ENCODE results near the gene WWC1. TPM values are rescaled to one million over a fixed set of nuclear protein-coding genes. Genes with fewer than 3 reads are reported as not detected.

Gene WWC1
- total RNA-seq, 1 donor from 2014 or later = 32.8 TPM

DNA sequence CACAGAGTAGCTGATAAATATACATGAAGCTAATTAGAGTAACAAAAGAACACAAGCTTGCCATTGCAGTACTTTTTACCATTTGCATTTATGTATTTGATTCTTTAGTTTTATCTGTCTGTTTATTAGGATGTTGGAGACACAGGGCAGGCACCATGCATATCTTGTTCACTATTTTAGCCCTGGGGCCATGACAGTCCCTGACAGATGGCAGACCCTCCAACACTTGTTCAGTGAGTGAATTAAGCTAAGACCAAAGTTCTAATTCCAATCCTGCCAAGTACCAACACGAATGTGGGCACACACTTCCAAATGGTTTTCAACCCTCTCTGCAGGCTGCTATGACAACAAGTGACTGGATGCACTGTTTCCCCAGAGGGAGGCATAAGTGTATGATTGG, 182.9 kb downstream of the WWC1 start:
- Mint-ChIP-seq H3K27me3 (ENCODE audit: low read depth) (no peaks in the 10 kb centered on the region), H3K9me3 (no peaks in the 10 kb centered on the region), H3K36me3 (peaks cover 7% of the 10 kb centered on the region), H3K4me3 (no peak overlapping the region), H3K4me1 (peaks cover 14% of the 10 kb centered on the region), H3K27ac (no peak overlapping the region)
- no peak for DNase-seq (ENCODE audit: low spot score in 2 of 2, unreplicated experiment in 2 of 2)
- TF ChIP-seq, protein P1, sequence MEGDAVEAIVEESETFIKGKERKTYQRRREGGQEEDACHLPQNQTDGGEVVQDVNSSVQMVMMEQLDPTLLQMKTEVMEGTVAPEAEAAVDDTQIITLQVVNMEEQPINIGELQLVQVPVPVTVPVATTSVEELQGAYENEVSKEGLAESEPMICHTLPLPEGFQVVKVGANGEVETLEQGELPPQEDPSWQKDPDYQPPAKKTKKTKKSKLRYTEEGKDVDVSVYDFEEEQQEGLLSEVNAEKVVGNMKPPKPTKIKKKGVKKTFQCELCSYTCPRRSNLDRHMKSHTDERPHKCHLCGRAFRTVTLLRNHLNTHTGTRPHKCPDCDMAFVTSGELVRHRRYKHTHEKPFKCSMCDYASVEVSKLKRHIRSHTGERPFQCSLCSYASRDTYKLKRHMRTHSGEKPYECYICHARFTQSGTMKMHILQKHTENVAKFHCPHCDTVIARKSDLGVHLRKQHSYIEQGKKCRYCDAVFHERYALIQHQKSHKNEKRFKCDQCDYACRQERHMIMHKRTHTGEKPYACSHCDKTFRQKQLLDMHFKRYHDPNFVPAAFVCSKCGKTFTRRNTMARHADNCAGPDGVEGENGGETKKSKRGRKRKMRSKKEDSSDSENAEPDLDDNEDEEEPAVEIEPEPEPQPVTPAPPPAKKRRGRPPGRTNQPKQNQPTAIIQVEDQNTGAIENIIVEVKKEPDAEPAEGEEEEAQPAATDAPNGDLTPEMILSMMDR (IDR thresholded peaks at IDR 0.05; ENCODE audit: unreplicated experiment) = no peak

DNA sequence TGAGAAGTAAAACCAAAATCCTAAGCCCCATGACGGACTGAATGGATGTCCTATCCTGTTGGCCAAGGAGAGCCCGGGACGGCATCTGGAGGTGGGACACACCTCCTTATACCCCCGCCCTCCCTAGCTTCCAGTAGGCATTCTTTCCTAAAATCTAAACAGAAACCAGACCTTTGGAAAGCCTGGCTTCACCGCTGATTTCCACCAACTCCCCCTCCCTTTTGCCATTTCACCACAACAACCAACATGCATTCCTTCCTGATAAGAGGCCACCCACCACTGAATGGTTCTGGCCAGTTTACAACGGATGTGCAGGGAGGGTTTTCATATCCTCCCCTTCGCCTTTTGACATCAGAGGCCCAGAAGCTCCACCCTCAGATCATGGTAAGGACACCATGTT, 185.6 kb downstream of the WWC1 start:
- Mint-ChIP-seq H3K27ac (no peak overlapping the region), H3K27me3 (ENCODE audit: low read depth) (no peaks in the 10 kb centered on the region), H3K9me3 (no peaks in the 10 kb centered on the region), H3K4me3 (no peak overlapping the region), H3K4me1 (peaks cover 23% of the 10 kb centered on the region), H3K36me3 (peaks cover 2% of the 10 kb centered on the region)
- TF ChIP-seq, protein P1 (IDR thresholded peaks at IDR 0.05; ENCODE audit: unreplicated experiment) = no peak
- no peak for DNase-seq (ENCODE audit: low spot score in 2 of 2, unreplicated experiment in 2 of 2)

DNA sequence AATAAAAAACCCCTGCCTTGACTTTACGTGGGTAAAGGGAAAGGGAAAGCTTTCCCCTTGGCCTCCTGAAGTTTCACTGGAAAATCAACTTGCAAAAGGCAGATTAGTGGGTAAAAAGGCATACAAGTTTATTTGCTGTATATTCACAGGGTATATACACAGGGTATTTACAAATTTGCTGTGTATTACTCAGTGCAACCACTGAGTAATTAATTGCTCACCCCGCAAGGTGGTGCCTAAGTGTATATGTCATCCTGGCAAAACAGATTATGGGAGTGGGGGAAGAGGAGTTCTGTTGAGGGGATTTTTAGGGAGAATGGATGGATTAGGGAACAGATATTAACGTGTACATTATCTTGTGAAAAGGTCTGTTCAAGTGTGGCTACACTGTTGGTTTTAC, 187.7 kb downstream of the WWC1 start:
- Mint-ChIP-seq H3K27ac (no peak overlapping the region), H3K4me1 (peaks cover 14% of the 10 kb centered on the region), H3K9me3 (no peaks in the 10 kb centered on the region), H3K36me3 (no peaks in the 10 kb centered on the region), H3K27me3 (ENCODE audit: low read depth) (no peaks in the 10 kb centered on the region), H3K4me3 (no peak overlapping the region)
- TF ChIP-seq, protein P1 (IDR thresholded peaks at IDR 0.05; ENCODE audit: unreplicated experiment) = no peak
- DNase-seq (ENCODE audit: low spot score in 2 of 2, unreplicated experiment in 2 of 2) = no peak

DNA sequence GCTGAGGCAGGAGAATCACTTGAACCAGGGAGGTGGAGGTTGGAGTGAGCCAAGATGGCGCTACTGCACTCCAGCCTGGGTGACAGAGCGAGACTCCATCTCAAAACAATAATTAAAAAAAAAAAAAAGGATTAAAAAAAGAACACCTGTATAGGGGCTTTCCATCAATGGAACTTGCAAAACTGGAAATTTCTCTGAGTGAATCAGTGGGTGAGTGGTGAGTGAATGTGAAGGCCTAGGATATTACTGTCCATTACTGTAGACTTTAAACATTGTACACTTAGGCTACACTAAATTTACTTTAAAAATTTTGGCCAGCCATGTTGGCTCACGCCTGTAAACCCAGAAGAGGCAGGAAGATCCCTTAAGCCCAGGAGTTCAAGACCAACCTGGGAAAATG, 189.2 kb downstream of the WWC1 start:
- H3K9me3 Mint-ChIP-seq = no peaks in the 10 kb centered on the region
- no peak overlapping the region for H3K27ac Mint-ChIP-seq
- no peak overlapping the region for H3K4me3 Mint-ChIP-seq
- DNase-seq (ENCODE audit: low spot score in 2 of 2, unreplicated experiment in 2 of 2) = no peak
- H3K27me3 Mint-ChIP-seq (ENCODE audit: low read depth) = no peaks in the 10 kb centered on the region
- TF ChIP-seq, protein P1 (IDR thresholded peaks at IDR 0.05; ENCODE audit: unreplicated experiment) = no peak
- peaks cover 14% of the 10 kb centered on the region for H3K4me1 Mint-ChIP-seq
- H3K36me3 Mint-ChIP-seq = no peaks in the 10 kb centered on the region

DNA sequence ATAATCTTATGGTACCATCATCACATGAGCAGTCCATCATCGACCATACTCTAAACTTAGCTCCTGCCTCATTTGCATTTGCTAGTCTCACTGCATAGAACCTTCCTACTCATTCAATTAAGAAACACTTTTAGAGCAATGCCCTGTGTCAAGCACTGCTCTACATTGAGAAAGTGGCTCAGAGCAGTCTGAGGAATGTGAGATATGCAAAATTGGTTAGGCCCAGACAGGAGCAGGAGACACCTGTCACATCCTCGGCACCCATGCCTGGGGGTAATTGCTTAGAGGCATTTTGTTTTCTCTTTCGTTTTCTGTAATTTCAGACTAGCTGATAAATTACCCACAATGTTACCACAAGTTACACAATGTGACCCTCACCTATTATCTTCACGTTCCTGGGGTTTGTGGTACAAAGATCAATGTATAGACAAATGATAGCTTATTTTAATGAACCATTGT, 189.9 kb downstream of the WWC1 start:
- H3K27ac Mint-ChIP-seq = peak overlapping the region; percentile 36
- H3K27me3 Mint-ChIP-seq (ENCODE audit: low read depth) = no peaks in the 10 kb centered on the region
- no peaks in the 10 kb centered on the region for H3K36me3 Mint-ChIP-seq
- no peak overlapping the region for H3K4me3 Mint-ChIP-seq
- no peaks in the 10 kb centered on the region for H3K9me3 Mint-ChIP-seq
- no peak for DNase-seq (ENCODE audit: low spot score in 2 of 2, unreplicated experiment in 2 of 2)
- H3K4me1 Mint-ChIP-seq = peaks cover 15% of the 10 kb centered on the region
- TF ChIP-seq, protein P1 (IDR thresholded peaks at IDR 0.05; ENCODE audit: unreplicated experiment) = no peak

DNA sequence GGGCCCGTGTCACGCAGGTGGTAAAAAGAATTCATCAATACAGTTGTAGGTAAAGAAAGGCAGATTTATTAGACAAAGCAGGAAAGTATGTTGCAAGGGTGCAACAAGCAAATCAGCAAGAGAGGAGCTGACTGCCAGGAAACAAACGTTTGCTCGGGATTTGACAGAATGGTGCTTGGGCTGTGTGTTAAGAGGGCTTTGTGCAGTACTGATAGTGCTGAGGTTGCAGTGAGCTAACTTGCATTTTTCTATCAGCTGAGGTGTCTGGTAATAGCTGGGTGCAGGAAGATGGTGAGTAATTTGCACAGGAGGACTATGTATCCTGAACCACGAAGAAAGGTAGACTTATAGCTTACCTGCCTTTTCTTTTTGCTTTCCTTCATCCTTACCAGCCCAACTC, 190.9 kb downstream of the WWC1 start:
- peaks cover 17% of the 10 kb centered on the region for H3K4me1 Mint-ChIP-seq
- H3K27me3 Mint-ChIP-seq (ENCODE audit: low read depth) = no peaks in the 10 kb centered on the region
- H3K9me3 Mint-ChIP-seq = no peaks in the 10 kb centered on the region
- TF ChIP-seq, protein P1 (IDR thresholded peaks at IDR 0.05; ENCODE audit: unreplicated experiment) = no peak
- no peak overlapping the region for H3K4me3 Mint-ChIP-seq
- no peaks in the 10 kb centered on the region for H3K36me3 Mint-ChIP-seq
- no peak overlapping the region for H3K27ac Mint-ChIP-seq
- no peak for DNase-seq (ENCODE audit: low spot score in 2 of 2, unreplicated experiment in 2 of 2)

All from mesothelial cell of epicardium (in vitro differentiated cells).